ENCODE measurements around the gene MAJIN. TPM values are rescaled to one million over a fixed set of nuclear protein-coding genes. Genes with fewer than 3 reads are reported as not detected.

The MAJIN gene
- total RNA-seq, 2 donors from 2014 or later, result 1.1 TPM; not detected in 1

- ATAC-seq (replicated peaks), result no peak
- Mint-ChIP-seq H3K27me3 (no peaks in the 10 kb centered on the region), H3K36me3 (ENCODE audit: low read depth) (peaks cover 66% of the 10 kb centered on the region)
Observed at GRCh38 chr11:64931290-64931689, 40.6 kb downstream of the MAJIN start.

DNA sequence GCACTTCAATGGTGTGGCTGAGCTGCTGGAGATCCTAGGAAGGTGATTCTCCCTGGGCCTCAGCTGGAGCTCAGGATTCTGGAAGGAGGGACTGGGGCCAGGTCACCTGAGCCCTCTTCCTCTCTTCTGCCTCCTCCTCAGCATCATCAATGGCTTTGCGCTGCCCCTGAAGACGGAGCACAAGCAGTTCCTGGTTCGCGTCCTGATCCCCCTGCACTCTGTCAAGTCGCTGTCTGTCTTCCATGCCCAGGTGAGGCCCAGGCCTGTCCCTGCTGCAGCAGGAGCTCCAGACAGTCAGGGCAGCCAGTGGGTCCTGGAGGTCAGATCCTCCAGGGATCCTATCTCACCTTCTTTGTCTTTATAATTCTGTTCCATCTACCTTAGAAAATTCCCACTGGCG lies 41.6 kb downstream of the MAJIN start:
- no peaks in the 10 kb centered on the region for H3K27me3 Mint-ChIP-seq
- H3K27ac Mint-ChIP-seq, result no peak overlapping the region
- no peaks in the 10 kb centered on the region for H3K9me3 Mint-ChIP-seq
- peaks cover 66% of the 10 kb centered on the region for H3K36me3 Mint-ChIP-seq (ENCODE audit: low read depth)
- no peaks in the 10 kb centered on the region for H3K4me1 Mint-ChIP-seq
- ATAC-seq (replicated peaks), result no peak
- no peak overlapping the region for H3K4me3 Mint-ChIP-seq

More at GRCh38 chr11:64931290-64931689, 40.6 kb downstream of the MAJIN start:
- Mint-ChIP-seq H3K4me3 (no peak overlapping the region), H3K9me3 (no peaks in the 10 kb centered on the region), H3K27ac (no peak overlapping the region), H3K4me1 (no peaks in the 10 kb centered on the region)

DNA sequence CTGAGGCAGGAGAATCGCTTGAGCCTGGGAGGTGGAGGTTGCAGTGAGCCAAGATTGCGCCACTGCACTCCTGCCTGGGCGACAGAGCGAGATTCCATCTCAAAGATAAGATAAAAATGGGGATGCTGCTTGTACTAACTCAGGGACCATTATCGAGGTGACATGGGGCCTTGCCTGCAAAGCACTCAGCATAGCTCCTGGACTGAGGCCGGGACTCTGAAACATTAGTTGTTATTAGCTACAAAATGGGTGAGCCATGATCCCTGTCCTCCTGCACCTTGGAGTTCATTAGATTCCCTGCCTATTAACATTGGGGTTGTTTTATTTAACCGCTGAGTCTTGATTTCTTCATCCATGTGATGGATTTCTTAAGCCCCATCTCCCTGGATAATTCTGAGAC lies 42.3 kb downstream of the MAJIN start:
- Mint-ChIP-seq H3K4me1 (no peaks in the 10 kb centered on the region), H3K27me3 (no peaks in the 10 kb centered on the region), H3K9me3 (no peaks in the 10 kb centered on the region), H3K4me3 (no peak overlapping the region), H3K36me3 (ENCODE audit: low read depth) (peaks cover 66% of the 10 kb centered on the region), H3K27ac (no peak overlapping the region)
- ATAC-seq (replicated peaks), result no peak

DNA sequence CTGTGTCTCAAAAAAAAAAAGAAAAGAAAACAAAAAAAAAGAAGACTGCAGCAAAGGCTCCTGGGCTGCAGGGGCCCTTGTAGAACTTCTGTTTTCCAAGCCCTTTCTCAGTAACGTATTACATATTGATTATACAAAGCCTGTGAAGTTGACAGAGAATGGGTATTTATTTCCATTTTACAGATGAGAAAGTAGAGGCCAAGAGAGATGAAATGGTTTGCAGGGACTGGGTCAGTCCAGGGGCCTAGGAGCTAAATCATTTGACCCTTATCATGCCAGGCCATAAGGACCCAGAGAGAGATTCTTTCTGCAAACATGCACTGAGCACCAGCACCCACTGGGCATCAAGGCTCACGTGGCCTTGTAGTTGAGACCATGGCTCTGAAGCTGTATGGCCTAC lies 43.0 kb downstream of the MAJIN start:
- no peak overlapping the region for H3K4me3 Mint-ChIP-seq
- H3K9me3 Mint-ChIP-seq, result no peaks in the 10 kb centered on the region
- H3K27me3 Mint-ChIP-seq, result no peaks in the 10 kb centered on the region
- no peak overlapping the region for H3K27ac Mint-ChIP-seq
- ATAC-seq (replicated peaks), result no peak
- H3K4me1 Mint-ChIP-seq, result no peaks in the 10 kb centered on the region
- H3K36me3 Mint-ChIP-seq (ENCODE audit: low read depth), result peaks cover 61% of the 10 kb centered on the region

- H3K4me3 Mint-ChIP-seq, result peak overlapping the region; percentile 6
- H3K27me3 Mint-ChIP-seq, result no peaks in the 10 kb centered on the region
- H3K4me1 Mint-ChIP-seq, result no peaks in the 10 kb centered on the region
- peaks cover 42% of the 10 kb centered on the region for H3K36me3 Mint-ChIP-seq (ENCODE audit: low read depth)
- no peaks in the 10 kb centered on the region for H3K9me3 Mint-ChIP-seq
- no peak for ATAC-seq (replicated peaks)
- no peak overlapping the region for H3K27ac Mint-ChIP-seq
Observed at GRCh38 chr11:64926689-64927088, 45.2 kb downstream of the MAJIN start.

GRCh38 chr11:64925536-64926436 lies 46.1 kb downstream of the MAJIN start:
- peak overlapping the region; percentile 78 for H3K27ac Mint-ChIP-seq
- no peaks in the 10 kb centered on the region for H3K4me1 Mint-ChIP-seq
- H3K36me3 Mint-ChIP-seq (ENCODE audit: low read depth), result peaks cover 33% of the 10 kb centered on the region
- no peak for ATAC-seq (replicated peaks)
- no peaks in the 10 kb centered on the region for H3K9me3 Mint-ChIP-seq
- peak overlapping the region; percentile 90 for H3K4me3 Mint-ChIP-seq
- H3K27me3 Mint-ChIP-seq, result no peaks in the 10 kb centered on the region

DNA sequence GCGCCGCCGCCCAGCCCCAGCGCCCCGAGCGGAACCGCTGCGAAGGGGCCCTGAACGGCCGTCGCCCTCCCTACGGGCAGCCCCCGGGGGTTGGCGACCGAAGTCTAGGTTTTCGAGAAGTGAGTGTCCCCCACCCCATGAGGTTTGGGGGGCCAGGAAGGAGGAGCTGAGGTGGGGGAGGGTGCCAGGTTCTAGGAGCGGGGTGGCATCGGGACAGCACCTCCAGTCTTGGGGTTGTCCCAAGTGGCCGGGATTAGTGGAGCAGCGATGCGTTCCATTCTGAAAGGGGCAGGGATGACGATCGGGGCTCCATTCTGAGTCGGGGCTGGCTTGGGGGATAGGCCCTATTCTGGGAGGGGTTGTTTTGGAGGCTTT lies 47.0 kb downstream of the MAJIN start:
- peak; percentile 25 for ATAC-seq (replicated peaks)
- Mint-ChIP-seq H3K27me3 (no peaks in the 10 kb centered on the region), H3K27ac (peak overlapping the region; percentile 78)

GRCh38 chr11:64923944-64924909 lies 47.7 kb downstream of the MAJIN start, which contains the start of gene PPP2R5B:
Gene PPP2R5B (plus strand): TSS chr11:64924689. CDS start chr11:64925735, 1,046 bp downstream.
- H3K27me3 Mint-ChIP-seq, result no peaks in the 10 kb centered on the region
- H3K4me3 Mint-ChIP-seq, result peak within 1 kb of the TSS; percentile 90
- ATAC-seq (replicated peaks), result peak; percentile 94
- no peaks in the 10 kb centered on the region for H3K4me1 Mint-ChIP-seq
- no peaks in the 10 kb centered on the region for H3K9me3 Mint-ChIP-seq
- H3K27ac Mint-ChIP-seq, result peak within 1 kb of the TSS; percentile 95
- peaks cover 18% of the 10 kb centered on the region for H3K36me3 Mint-ChIP-seq (ENCODE audit: low read depth)

More for the DNA sequence above, 47.0 kb downstream of the MAJIN start:
- Mint-ChIP-seq H3K4me3 (peak overlapping the region; percentile 90), H3K9me3 (no peaks in the 10 kb centered on the region), H3K36me3 (ENCODE audit: low read depth) (peaks cover 24% of the 10 kb centered on the region), H3K4me1 (no peaks in the 10 kb centered on the region)

GRCh38 chr11:64923151-64923661 lies 48.7 kb downstream of the MAJIN start:
- Mint-ChIP-seq H3K36me3 (ENCODE audit: low read depth) (peaks cover 14% of the 10 kb centered on the region), H3K4me3 (no peak overlapping the region), H3K4me1 (no peaks in the 10 kb centered on the region), H3K9me3 (no peaks in the 10 kb centered on the region), H3K27me3 (no peaks in the 10 kb centered on the region), H3K27ac (peak overlapping the region; percentile 66)
- ATAC-seq (replicated peaks), result no peak

GRCh38 chr11:64921384-64921783 lies 50.5 kb downstream of the MAJIN start:
- no peaks in the 10 kb centered on the region for H3K9me3 Mint-ChIP-seq
- ATAC-seq (replicated peaks), result no peak
- peaks cover 9% of the 10 kb centered on the region for H3K4me1 Mint-ChIP-seq
- H3K4me3 Mint-ChIP-seq, result no peak overlapping the region
- H3K27me3 Mint-ChIP-seq, result no peaks in the 10 kb centered on the region
- no peaks in the 10 kb centered on the region for H3K36me3 Mint-ChIP-seq (ENCODE audit: low read depth)
- no peak overlapping the region for H3K27ac Mint-ChIP-seq

DNA sequence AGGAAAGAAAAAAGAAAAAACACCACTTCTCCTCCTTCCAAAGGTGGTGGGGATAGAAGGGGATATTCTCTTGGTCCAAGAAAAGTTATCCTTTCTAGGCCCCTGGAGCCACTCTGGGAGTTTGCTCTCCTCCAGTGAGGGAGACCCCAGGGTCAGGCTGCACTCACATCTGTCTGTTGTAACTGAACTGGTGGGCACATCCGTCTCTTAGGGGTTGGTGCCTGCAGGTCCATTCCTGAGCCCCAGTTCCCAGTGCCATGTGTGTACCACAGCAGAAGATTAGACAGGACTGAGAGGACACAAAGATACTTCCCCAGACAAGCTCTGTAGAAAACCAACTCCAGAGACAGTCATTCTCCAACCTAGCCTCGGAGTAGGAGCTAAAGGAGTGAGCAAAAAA lies 51.8 kb downstream of the MAJIN start:
- no peaks in the 10 kb centered on the region for H3K27me3 Mint-ChIP-seq
- H3K4me3 Mint-ChIP-seq, result no peak overlapping the region
- no peak overlapping the region for H3K27ac Mint-ChIP-seq
- H3K9me3 Mint-ChIP-seq, result no peaks in the 10 kb centered on the region
- peaks cover 16% of the 10 kb centered on the region for H3K4me1 Mint-ChIP-seq
- ATAC-seq (replicated peaks), result no peak
- H3K36me3 Mint-ChIP-seq (ENCODE audit: low read depth), result no peaks in the 10 kb centered on the region

GRCh38 chr11:64919627-64920026 lies 52.3 kb downstream of the MAJIN start:
- Mint-ChIP-seq H3K4me1 (peaks cover 16% of the 10 kb centered on the region), H3K27me3 (no peaks in the 10 kb centered on the region), H3K36me3 (ENCODE audit: low read depth) (no peaks in the 10 kb centered on the region), H3K9me3 (no peaks in the 10 kb centered on the region), H3K27ac (no peak overlapping the region), H3K4me3 (no peak overlapping the region)
- ATAC-seq (replicated peaks), result no peak

DNA sequence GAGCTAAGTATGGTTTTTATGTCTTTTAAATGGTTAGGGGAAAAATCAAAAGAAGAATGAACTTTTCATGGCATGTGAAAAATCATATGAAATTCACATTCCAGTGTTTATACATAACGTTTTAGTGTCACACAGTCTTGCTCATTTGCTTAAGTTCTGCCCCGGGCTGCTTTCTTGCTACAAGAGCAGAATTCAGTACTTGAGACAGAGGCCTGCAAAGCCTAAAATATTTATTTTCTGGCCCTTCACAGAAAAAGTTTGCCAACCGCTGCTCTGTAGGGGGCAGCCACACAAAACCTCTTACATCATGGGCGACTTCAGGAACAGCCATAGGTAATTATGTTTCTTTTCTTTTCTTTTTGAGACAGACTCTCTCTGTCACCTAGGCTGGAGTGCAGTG lies 53.9 kb downstream of the MAJIN start:
- Mint-ChIP-seq H3K9me3 (no peaks in the 10 kb centered on the region), H3K36me3 (ENCODE audit: low read depth) (no peaks in the 10 kb centered on the region), H3K27ac (peak overlapping the region; percentile 97), H3K27me3 (no peaks in the 10 kb centered on the region), H3K4me3 (peak overlapping the region; percentile 95), H3K4me1 (peaks cover 16% of the 10 kb centered on the region)
- no peak for ATAC-seq (replicated peaks)

GRCh38 chr11:64917663-64917995 lies 54.3 kb downstream of the MAJIN start:
- Mint-ChIP-seq H3K36me3 (ENCODE audit: low read depth) (peaks cover 4% of the 10 kb centered on the region), H3K27me3 (no peaks in the 10 kb centered on the region), H3K9me3 (no peaks in the 10 kb centered on the region), H3K4me1 (peaks cover 16% of the 10 kb centered on the region), H3K4me3 (peak overlapping the region; percentile 95), H3K27ac (peak overlapping the region; percentile 97)
- ATAC-seq (replicated peaks), result no peak

Measured in activated T-helper 17 cell treated with anti-CD3 and anti-CD28 coated beads, Interleukin-2, amount 50 U/mL, for 72 hours (primary cell).